PFSK-1 (cell line): ENCODE measurements around the gene HNF1B.

Experiments
- FOXP2 ChIP-seq: optimal IDR thresholded peaks from 2 replicates; pipeline ENCODE3; 2011; ENCODE audit warnings: borderline replicate concordance, control low read depth, inconsistent platforms; ENCODE audit not compliant: insufficient read depth; ENCODE audit errors: extremely low read length, extremely low read depth
- POLR2AphosphoS5 ChIP-seq: IDR thresholded peaks from 2 replicates; pipeline ENCODE4 v1.6.1; 2012; ENCODE audit warnings: low read depth, mild to moderate bottlenecking, control low read depth, low read length, moderate library complexity
- REST ChIP-seq, 2 experiments: IDR thresholded peaks; 2 replicates each; pipeline versions ENCODE4 v1.6.1 to v1.8.0; 2011 to 2012; ENCODE audit warnings: low read depth in 2 of 2, low read length in 2 of 2, control low read depth in 1 of 2, inconsistent platforms in 1 of 2, mild to moderate bottlenecking in 1 of 2, moderate library complexity in 1 of 2; ENCODE audit not compliant: insufficient read depth in 1 of 2
- SIN3A ChIP-seq: IDR thresholded peaks from 2 replicates; pipeline ENCODE4 v1.6.1; 2012; ENCODE audit warnings: mild to moderate bottlenecking, low read length, moderate library complexity, borderline replicate concordance; ENCODE audit not compliant: insufficient read depth
- TAF1 ChIP-seq: IDR thresholded peaks from 2 replicates; pipeline ENCODE4 v1.6.1; 2012; ENCODE audit warnings: low read length, control low read depth, borderline replicate concordance; ENCODE audit not compliant: insufficient read depth

HNF1B gene

GRCh38 chr17:37671028-37671823, 73.6 kb downstream of the HNF1B start:
- TF ChIP-seq TAF1 = no peak
- TF ChIP-seq SIN3A = no peak
- TF ChIP-seq REST (IDR thresholded peaks at IDR 0.05; ENCODE audit: insufficient read depth in 1 of 2, low read depth in 2 of 2, low read length in 2 of 2) = no peak

GRCh38 chr17:37667039-37667438, 77.8 kb downstream of the HNF1B start:
- no peak for TF ChIP-seq TAF1
- TF ChIP-seq FOXP2 = no peak
- no peak for TF ChIP-seq SIN3A

GRCh38 chr17:37664214-37664613, 80.6 kb downstream of the HNF1B start:
- TF ChIP-seq POLR2AphosphoS5 = no peak
- no peak for TF ChIP-seq FOXP2
- no peak for TF ChIP-seq REST (IDR thresholded peaks at IDR 0.05; ENCODE audit: insufficient read depth in 1 of 2, low read depth in 2 of 2, low read length in 2 of 2)
- TF ChIP-seq TAF1 = no peak
- TF ChIP-seq SIN3A = no peak

GRCh38 chr17:37662353-37662752, 82.5 kb downstream of the HNF1B start:
- no peak for TF ChIP-seq TAF1
- no peak for TF ChIP-seq SIN3A
- TF ChIP-seq FOXP2 = no peak
- no peak for TF ChIP-seq REST (IDR thresholded peaks at IDR 0.05; ENCODE audit: insufficient read depth in 1 of 2, low read depth in 2 of 2, low read length in 2 of 2)
- TF ChIP-seq POLR2AphosphoS5 = no peak

- no peak for TF ChIP-seq REST (IDR thresholded peaks at IDR 0.05; ENCODE audit: insufficient read depth in 1 of 2, low read depth in 2 of 2, low read length in 2 of 2)
- no peak for TF ChIP-seq TAF1
- no peak for TF ChIP-seq FOXP2
- TF ChIP-seq POLR2AphosphoS5 = no peak
- no peak for TF ChIP-seq SIN3A
Measured at GRCh38 chr17:37661400-37662014, 83.4 kb downstream of the HNF1B start.
